ENCODE measurements around the gene NRF1. TPM values are rescaled to one million over a fixed set of nuclear protein-coding genes. Genes with fewer than 3 reads are reported as not detected.
"Not testable (repeated sequence)": the region's sequence is repeated elsewhere in the genome, so short reads cannot be mapped to it uniquely, and the experiment has no call there.

NRF1 gene
- polyA plus RNA-seq, 1 donor from 2014 or later, result 22.7 TPM

- Mint-ChIP-seq H3K9me3 (no peaks in the 10 kb centered on the region), H3K27me3 (no peaks in the 10 kb centered on the region), H3K36me3 (peaks cover 7% of the 10 kb centered on the region), H3K4me3 (no peak overlapping the region), H3K27ac (peak overlapping the region in 1 of 3 donors; percentile 28), H3K4me1 (peaks cover 53 to 64% (median 53%) of the 10 kb centered on the region in 3 donors)
These were observed 5.7 kb downstream of the NRF1 start for GRCh38 chr7:129617178-129617577.

DNA sequence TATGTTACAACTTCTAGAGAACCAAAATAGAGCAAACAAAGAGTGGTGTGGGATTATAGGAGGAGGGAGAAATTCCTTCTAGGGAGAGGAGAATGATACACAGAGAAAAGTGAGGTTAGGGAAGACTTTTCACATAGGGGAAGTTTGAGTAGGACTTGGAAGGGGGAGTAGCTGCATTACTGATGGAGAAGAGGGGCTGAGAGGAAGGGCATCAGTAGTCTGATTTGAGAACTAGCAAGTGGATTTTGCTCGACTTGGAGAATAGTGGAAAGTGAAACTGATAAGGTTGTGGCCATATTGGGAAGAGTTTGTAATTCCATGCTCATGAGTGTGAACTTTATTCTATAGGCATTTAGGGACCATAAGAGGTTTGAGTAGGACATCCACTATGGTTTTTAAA, 6.1 kb downstream of the NRF1 start:
- no peaks in the 10 kb centered on the region for H3K9me3 Mint-ChIP-seq
- peaks cover 50 to 65% (median 54%) of the 10 kb centered on the region in 3 donors for H3K4me1 Mint-ChIP-seq
- peak overlapping the region in 1 of 3 donors; percentile 28 for H3K27ac Mint-ChIP-seq
- H3K36me3 Mint-ChIP-seq, result peaks cover 7% of the 10 kb centered on the region
- no peaks in the 10 kb centered on the region for H3K27me3 Mint-ChIP-seq
- H3K4me3 Mint-ChIP-seq, result no peak overlapping the region

GRCh38 chr7:129626896-129627295, 15.4 kb downstream of the NRF1 start:
- H3K4me3 Mint-ChIP-seq, result no peak overlapping the region
- peak overlapping the region in 1 of 3 donors; percentile 23 for H3K27ac Mint-ChIP-seq
- H3K4me1 Mint-ChIP-seq, result peaks cover 31 to 39% (median 36%) of the 10 kb centered on the region in 3 donors
- H3K9me3 Mint-ChIP-seq, result no peaks in the 10 kb centered on the region
- no peaks in the 10 kb centered on the region for H3K27me3 Mint-ChIP-seq
- H3K36me3 Mint-ChIP-seq, result peaks cover 2% of the 10 kb centered on the region

GRCh38 chr7:129630341-129630740, 18.8 kb downstream of the NRF1 start:
- peaks cover 20 to 41% (median 31%) of the 10 kb centered on the region in 3 donors for H3K4me1 Mint-ChIP-seq
- H3K27ac Mint-ChIP-seq, result no peak overlapping the region
- no peaks in the 10 kb centered on the region for H3K9me3 Mint-ChIP-seq
- no peaks in the 10 kb centered on the region for H3K36me3 Mint-ChIP-seq
- H3K27me3 Mint-ChIP-seq, result no peaks in the 10 kb centered on the region
- H3K4me3 Mint-ChIP-seq, result no peak overlapping the region

- H3K4me1 Mint-ChIP-seq, result peaks cover 21 to 32% (median 23%) of the 10 kb centered on the region in 3 donors
- H3K4me3 Mint-ChIP-seq, result peak overlapping the region in 1 of 4 donors; percentile 42
- H3K27ac Mint-ChIP-seq, result peak overlapping the region in 1 of 3 donors; percentile 41
- H3K27me3 Mint-ChIP-seq, result no peaks in the 10 kb centered on the region
- H3K9me3 Mint-ChIP-seq, result no peaks in the 10 kb centered on the region
- no peaks in the 10 kb centered on the region for H3K36me3 Mint-ChIP-seq
These were observed 23.0 kb downstream of the NRF1 start for GRCh38 chr7:129634361-129635034.

DNA sequence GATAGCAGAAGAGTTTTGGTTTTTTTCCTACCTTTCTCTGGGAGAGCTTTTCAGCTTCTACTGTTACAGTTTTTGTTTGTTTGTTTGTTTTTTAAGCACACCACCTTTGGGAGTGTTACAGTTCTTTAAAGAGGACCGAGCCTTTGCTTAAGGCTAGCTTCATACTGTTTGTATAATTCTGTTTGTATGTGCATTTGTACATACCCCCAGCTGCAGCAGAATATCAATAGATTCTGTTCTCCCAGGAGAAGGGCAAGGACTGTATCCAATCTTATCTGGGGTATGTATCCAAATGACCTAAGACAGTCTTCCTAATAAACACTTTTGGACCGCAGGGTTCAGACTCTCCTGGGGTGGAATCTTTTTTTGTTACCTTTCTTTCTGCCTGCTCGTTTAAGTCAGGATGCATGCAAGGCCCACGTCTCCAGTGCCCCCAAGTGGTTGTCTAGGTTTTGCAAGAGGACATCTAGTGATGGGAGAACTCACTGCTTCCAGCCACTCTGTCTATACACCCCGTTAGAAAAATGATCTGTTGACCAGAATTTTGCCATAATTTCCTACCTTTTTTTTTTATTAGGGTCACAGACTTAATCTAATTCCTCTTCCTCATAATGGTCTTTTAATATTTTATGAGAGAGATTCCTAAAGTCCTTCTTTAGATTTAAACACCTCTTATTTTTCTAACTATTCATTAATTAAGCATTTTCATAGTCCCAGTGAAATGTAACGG, 23.9 kb downstream of the NRF1 start:
- Mint-ChIP-seq H3K9me3 (no peaks in the 10 kb centered on the region), H3K4me3 (no peak overlapping the region), H3K27me3 (no peaks in the 10 kb centered on the region), H3K4me1 (peaks cover 14 to 28% (median 19%) of the 10 kb centered on the region in 3 donors), H3K27ac (peak overlapping the region in 1 of 3 donors; percentile 8), H3K36me3 (no peaks in the 10 kb centered on the region)

DNA sequence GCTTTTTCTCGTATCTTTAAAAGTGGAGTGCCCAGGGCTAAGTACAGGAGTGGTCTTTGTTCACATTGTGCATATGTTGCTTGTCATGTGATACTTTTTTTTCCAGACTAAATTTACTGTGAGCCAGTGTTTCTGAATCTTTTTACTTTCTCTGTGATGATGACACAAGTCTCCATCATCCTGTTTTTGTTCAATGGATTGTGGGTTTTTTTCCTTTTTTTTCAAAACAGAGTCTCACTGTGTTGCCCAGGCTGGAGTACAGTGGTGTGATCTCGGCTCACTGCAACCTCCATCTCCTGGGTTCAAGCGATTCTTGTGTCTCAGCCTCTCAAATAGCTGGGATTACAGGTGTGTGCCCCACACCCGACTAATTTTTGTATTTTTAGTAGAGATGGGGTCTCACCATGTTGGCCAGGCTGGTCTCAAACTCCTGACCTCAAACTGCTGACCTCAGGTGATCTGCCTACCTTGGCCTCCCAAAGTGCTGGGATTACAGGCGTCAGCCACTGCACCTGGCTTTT, 24.6 kb downstream of the NRF1 start:
- not testable (repeated sequence) for H3K9me3 Mint-ChIP-seq, H3K36me3 Mint-ChIP-seq, H3K4me3 Mint-ChIP-seq, H3K27me3 Mint-ChIP-seq
- Mint-ChIP-seq H3K4me1 (peaks cover 14 to 27% (median 18%) of the 10 kb centered on the region in 3 donors), H3K27ac (peak overlapping the region in 1 of 3 donors; percentile 8)

DNA sequence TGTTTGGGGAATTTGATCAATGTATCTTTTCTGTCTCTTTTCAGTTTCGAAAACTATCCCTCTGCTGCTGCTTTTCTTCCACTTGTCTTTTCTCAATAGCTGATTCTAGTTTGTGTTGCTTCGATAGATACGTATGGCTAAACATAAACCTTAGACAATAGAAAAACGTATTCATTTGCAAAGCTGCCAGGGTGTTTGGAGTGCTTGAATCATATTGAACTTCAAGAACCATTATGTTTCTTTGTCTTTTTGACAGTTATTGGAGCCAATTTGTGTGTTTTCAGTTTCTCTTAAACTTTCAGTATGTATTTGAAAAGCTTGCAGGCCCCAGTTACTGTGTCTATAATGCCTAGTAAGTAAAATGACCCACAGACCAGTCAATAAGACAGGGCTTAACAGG, 25.1 kb downstream of the NRF1 start:
- H3K27me3 Mint-ChIP-seq, result no peaks in the 10 kb centered on the region
- H3K9me3 Mint-ChIP-seq, result no peaks in the 10 kb centered on the region
- no peak overlapping the region for H3K4me3 Mint-ChIP-seq
- H3K36me3 Mint-ChIP-seq, result no peaks in the 10 kb centered on the region
- H3K27ac Mint-ChIP-seq, result no peak overlapping the region
- peaks cover 12 to 27% (median 18%) of the 10 kb centered on the region in 3 donors for H3K4me1 Mint-ChIP-seq

DNA sequence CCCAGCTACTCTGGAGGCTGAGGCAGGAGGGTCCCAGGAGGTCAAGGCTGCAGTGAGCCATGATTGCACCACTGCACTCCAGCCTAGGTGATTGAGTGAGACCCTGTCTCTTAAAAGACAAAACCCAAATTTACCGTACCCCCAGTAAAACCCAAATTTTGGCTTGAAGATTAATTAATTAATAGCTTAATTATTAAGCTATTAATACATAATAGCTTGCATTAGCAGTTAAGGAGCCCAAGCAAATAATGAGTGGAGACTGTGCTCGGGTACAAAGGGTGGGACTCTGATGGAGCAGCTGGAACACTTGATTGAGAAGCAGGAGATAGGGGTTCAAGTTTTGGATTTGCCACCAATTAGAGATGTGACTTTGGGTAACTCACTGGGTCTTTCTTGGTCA, 28.9 kb downstream of the NRF1 start:
- Mint-ChIP-seq H3K36me3 (no peaks in the 10 kb centered on the region), H3K4me1 (peaks cover 8 to 13% (median 8%) of the 10 kb centered on the region in 3 donors), H3K9me3 (no peaks in the 10 kb centered on the region), H3K27me3 (no peaks in the 10 kb centered on the region), H3K4me3 (no peak overlapping the region), H3K27ac (no peak overlapping the region)

DNA sequence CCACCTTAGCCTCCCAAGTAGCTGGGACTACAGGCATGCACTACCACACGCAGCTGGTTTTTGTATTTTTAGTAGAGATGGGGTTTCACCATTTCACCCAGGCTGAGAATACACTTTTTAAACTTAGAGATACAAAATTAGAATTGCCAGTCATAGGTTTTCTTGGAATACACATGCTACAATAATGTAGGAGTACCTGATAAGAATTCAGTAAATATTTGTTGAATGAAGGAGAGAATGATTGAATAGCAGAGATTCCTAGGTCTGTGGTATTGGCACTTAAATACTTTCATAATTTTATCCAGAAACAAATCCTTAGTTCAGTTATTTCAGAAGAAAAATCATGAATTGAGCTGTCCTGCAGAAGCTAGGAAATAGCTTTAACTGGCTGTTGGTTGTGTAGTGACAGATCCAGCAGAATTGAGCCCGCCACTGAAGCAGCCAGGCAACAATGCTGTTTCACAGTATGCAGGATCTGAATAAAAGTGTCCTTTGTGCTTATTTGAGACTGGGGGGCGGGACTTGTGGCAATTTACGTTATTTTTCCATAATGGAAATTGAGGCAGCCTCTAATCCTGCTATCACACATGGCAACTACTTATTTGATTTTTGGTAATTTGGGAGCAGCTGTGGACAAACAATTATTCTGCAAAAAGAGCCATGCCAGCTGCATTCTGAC, 31.5 kb downstream of the NRF1 start:
- Mint-ChIP-seq H3K27ac (no peak overlapping the region), H3K4me1 (peaks cover 3 to 10% (median 5%) of the 10 kb centered on the region in 3 donors), H3K27me3 (no peaks in the 10 kb centered on the region), H3K4me3 (no peak overlapping the region), H3K36me3 (peaks cover 1% of the 10 kb centered on the region), H3K9me3 (no peaks in the 10 kb centered on the region)

- H3K9me3 Mint-ChIP-seq, result no peaks in the 10 kb centered on the region
- H3K4me1 Mint-ChIP-seq, result peaks cover 1 to 7% (median 7%) of the 10 kb centered on the region in 3 donors
- H3K27me3 Mint-ChIP-seq, result no peaks in the 10 kb centered on the region
- peaks cover 4% of the 10 kb centered on the region for H3K36me3 Mint-ChIP-seq
- H3K27ac Mint-ChIP-seq, result no peak overlapping the region
- H3K4me3 Mint-ChIP-seq, result no peak overlapping the region
These were observed 32.1 kb downstream of the NRF1 start for GRCh38 chr7:129643550-129644170.

DNA sequence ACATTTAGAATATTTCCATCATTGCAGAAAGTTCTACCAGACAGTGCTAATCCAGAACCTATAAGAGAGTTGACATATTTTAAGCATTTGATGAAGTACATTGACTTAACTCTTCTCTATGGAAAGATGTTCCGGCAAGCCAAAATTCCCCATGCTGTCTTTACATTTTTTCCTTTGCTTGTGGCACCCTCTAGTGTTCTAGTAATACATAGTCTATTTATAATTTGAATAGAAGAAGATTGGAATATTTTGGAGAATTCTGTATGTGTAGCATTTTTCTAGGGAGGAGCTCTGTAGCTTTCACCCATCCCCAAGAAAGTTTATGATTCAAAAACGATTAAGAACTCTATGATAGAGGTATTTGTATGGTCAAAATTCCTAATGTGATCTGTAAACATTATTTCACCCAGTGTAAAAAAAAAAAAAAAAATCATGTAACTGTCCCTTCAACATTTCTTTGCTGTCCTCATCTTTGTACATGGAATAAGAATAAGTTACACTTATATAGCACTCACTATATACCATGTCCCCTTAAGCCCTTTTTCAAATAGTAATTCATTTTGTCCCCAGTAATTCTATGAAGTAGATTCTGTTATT, 33.2 kb downstream of the NRF1 start:
- peaks cover 1 to 10% (median 9%) of the 10 kb centered on the region in 3 donors for H3K4me1 Mint-ChIP-seq
- no peaks in the 10 kb centered on the region for H3K9me3 Mint-ChIP-seq
- H3K27me3 Mint-ChIP-seq, result no peaks in the 10 kb centered on the region
- peaks cover 4% of the 10 kb centered on the region for H3K36me3 Mint-ChIP-seq
- H3K4me3 Mint-ChIP-seq, result no peak overlapping the region
- H3K27ac Mint-ChIP-seq, result no peak overlapping the region

- Mint-ChIP-seq H3K36me3 (peaks cover 6% of the 10 kb centered on the region), H3K27me3 (no peaks in the 10 kb centered on the region), H3K4me1 (peaks cover 3 to 10% (median 10%) of the 10 kb centered on the region in 3 donors)
These were observed 35.0 kb downstream of the NRF1 start for GRCh38 chr7:129646369-129647021.

DNA sequence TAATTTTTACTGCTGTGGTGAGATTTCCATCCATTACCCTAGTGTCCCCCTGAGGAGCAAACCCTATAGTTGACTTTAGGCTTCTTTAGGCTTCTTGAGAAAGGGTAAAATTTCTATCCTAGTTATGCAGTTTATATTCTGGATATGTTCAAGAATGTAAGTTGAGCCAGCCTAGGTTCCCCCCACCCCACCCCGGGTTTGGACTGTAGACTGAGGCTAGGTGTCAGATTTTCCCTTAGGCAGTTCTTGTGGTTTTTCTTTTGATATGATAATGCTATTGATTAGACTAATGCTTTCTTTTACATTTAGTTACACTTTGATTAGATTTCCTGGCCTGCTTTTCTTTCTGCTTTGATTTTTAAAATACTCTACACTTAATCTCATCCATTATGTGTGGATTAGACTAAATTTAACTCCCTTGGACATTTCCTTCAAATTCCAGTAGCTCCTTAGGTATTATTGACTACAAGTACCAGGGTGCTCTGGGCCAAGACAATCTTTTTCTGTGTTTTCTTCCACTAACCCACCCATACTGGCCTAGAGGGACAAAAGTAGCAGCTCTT, 37.7 kb downstream of the NRF1 start:
- H3K4me1 Mint-ChIP-seq, result peaks cover 15 to 19% (median 17%) of the 10 kb centered on the region in 3 donors
- H3K9me3 Mint-ChIP-seq, result no peaks in the 10 kb centered on the region
- no peak overlapping the region for H3K27ac Mint-ChIP-seq
- no peaks in the 10 kb centered on the region for H3K27me3 Mint-ChIP-seq
- peaks cover 9% of the 10 kb centered on the region for H3K36me3 Mint-ChIP-seq
- no peak overlapping the region for H3K4me3 Mint-ChIP-seq

More at GRCh38 chr7:129646369-129647021, 35.0 kb downstream of the NRF1 start:
- peak overlapping the region in 1 of 4 donors; percentile 30 for H3K4me3 Mint-ChIP-seq
- H3K27ac Mint-ChIP-seq, result peak overlapping the region in 2 of 3 donors; percentile 31 to 39
- H3K9me3 Mint-ChIP-seq, result no peaks in the 10 kb centered on the region

Measured in IgD-negative memory B cell (primary cell).